T47D (cell line): ENCODE data around the gene TRPV5.

Experiments
- DNase-seq, 2 experiments: peaks; one replicate each; pipeline versions ENCODE4 v3.0.0 to v3.0.0-alpha.2; 2011 to 2012; ENCODE audit warnings: low read depth in 1 of 2, low spot score in 1 of 2
- JUND ChIP-seq: IDR thresholded peaks from 2 replicates; pipeline ENCODE4 v1.6.1; 2012; ENCODE audit warnings: low read depth
- in situ Hi-C: cut with HindIII; loops from 2 replicates; pipeline ENCODE4 v1.10.0; 2016; ENCODE audit warnings: low sequenced_read_pairs, low pct_unique_long_range_greater_than_20kb

The TRPV5 gene

DNA sequence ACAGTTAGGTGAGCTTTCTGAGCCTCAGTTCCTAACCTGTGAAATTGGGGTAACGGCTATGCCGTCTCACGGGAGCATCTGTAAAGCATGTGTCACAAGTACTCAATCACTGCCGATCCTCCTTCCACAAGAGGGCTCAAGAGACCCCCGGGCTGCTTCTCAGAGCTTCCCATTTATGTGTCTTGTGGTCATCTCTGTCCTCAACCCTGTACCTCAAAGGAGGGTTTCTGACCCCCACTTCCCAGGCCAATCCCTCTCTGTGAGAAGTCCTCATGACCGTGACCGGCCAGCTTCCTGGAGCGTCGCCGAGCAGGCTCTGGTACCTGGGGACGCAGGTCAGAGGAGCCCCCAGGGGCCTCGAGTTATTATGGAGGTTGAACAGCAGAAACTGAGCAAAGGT is 510 bp upstream of the TRPV5 start:
- DNase-seq = no peak
- in situ Hi-C loops = no loop called here
- no peak for TF ChIP-seq JUND

DNA sequence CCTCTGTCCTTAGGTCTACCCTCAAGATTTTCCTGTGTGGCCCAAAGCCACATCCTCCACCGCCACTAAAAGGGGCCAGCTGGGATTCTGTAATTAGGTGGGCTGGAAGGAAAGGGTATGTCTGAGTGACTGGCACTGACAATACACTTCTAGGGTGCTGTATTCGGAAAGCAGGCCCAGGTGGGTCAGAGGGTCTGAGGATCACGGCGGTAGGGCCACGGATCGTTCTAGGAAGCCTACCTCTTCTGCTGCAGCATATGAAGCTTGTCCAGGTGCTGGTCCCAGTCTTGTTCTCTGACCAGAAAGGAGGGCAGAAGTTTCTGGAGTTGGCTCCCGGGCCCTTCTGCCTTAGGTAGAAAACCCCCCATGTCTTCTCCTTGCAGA is 462 bp downstream of the TRPV5 start:
- TF ChIP-seq JUND = no peak
- DNase-seq = no peak
- in situ Hi-C loops = no loop called here

GRCh38 chr7:142932386-142933091 is 1.0 kb downstream of the TRPV5 start:
- in situ Hi-C loops = no loop called here
- DNase-seq = no peak
- no peak for TF ChIP-seq JUND

DNA sequence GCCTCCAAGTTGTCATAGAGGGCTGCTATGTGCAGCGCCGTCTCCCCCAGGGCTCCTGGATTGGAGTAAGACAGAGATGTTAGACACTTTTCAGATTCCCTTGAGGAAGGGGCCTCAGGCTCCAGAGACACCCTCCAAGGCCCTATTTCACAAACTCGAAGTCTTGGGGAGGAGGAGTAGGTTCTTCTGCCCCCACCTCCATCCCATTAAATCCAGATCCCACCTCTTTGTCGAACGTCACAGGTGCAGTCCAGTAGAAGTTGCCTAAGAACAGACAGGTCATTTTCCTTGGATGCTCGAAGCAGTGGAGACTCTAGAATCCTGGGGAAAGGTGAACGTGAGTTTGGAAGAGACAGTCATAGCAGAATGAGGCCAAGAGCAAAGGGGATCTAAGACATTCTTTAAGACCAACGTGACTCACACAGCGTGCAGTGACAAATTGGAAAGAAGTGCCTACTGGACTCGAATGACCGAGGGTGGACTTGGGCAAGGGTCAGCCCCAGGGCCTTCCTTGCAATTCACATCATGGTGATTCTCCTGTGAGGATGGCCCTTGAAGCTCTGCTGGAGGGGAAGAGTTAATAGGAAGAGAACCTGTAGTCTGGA is 3.3 kb downstream of the TRPV5 start:
- in situ Hi-C loops = no loop called here
- no peak for TF ChIP-seq JUND
- DNase-seq = no peak

GRCh38 chr7:142927949-142928348 is 5.6 kb downstream of the TRPV5 start:
- TF ChIP-seq JUND = no peak
- in situ Hi-C loops = no loop called here
- no peak for DNase-seq

DNA sequence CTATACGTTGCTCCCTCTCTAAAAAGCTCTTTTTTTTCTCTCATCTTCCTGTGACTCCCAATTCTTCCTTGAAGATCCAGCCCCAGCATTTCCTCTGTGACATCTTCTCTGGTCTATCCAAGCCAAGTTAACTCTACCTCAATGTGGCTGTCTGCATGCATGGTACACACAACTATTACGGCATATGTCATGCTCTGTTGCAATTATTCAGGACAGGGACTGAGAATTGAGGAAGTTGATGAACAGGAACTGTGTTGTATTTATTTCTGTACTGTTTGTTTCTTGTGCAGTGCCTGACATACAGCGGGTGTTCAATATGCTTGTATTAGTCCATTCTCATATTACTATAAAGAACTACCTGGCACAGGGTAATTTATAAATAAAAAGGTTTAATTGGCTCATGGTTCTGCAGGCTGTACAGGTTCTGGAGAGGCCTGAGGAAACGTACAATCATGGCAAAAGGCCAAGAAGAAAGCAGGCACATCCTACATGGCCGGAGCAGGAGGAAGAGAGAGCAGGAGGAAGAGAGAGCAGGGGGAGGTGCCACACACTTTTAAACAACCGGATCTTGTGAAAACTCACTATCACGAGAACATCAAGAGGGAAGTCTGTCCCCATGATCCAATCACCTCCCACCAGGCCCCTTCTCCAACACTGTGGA is 6.3 kb downstream of the TRPV5 start:
- DNase-seq = peak in 1 of 2 experiments; percentile 49
- TF ChIP-seq JUND = no peak
- in situ Hi-C loops = no loop called here

GRCh38 chr7:142925413-142925812 is 8.1 kb downstream of the TRPV5 start:
- in situ Hi-C loops = no loop called here
- no peak for TF ChIP-seq JUND
- DNase-seq = no peak

DNA sequence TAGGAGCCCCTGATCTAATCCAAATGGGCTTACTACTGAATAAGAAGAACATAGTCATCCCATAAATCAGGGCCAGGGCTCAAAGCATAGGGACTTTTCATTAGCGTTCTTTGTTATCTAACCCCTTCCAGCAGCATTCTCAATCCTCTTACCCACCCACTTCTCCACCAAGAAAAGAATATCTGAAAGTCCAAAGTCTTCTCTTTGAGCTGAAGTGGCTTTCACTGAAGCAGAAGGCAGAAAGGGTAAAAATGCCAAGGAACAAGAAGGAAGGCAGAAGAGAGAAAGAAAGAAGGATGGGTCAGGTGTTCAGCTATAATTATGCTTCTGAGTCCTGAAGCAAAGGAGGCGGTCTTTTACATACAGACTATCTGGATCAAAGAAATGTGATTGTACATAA is 10.2 kb downstream of the TRPV5 start:
- no peak for TF ChIP-seq JUND
- no peak for DNase-seq
- in situ Hi-C loops = no loop called here

DNA sequence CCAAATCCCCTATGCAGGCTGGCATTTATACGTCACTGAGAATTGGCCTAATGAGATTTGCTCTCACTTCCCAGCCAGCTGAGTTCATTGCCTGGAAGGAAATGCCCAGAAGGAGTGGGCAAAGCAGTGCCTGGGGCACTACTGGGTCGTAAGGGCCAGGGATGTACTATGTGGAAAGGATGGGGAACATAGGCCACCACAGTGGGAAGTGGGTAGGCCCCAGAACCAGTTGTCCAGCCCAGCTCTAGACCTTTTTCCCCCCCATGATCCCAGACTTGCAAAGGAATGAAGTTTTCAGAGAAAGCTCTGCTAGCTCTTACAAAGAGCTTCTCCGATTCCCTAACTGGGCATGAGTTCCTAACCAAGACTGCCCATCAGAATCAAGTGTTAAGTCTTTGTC is 13.9 kb downstream of the TRPV5 start:
- DNase-seq = no peak
- TF ChIP-seq JUND = no peak
- in situ Hi-C loops = no loop called here

GRCh38 chr7:142918901-142919300 is 14.6 kb downstream of the TRPV5 start:
- DNase-seq = no peak
- in situ Hi-C loops = no loop called here
- no peak for TF ChIP-seq JUND

- TF ChIP-seq JUND = no peak
- in situ Hi-C loops = no loop called here
- no peak for DNase-seq
These were observed 16.1 kb downstream of the TRPV5 start for GRCh38 chr7:142917447-142917846.

DNA sequence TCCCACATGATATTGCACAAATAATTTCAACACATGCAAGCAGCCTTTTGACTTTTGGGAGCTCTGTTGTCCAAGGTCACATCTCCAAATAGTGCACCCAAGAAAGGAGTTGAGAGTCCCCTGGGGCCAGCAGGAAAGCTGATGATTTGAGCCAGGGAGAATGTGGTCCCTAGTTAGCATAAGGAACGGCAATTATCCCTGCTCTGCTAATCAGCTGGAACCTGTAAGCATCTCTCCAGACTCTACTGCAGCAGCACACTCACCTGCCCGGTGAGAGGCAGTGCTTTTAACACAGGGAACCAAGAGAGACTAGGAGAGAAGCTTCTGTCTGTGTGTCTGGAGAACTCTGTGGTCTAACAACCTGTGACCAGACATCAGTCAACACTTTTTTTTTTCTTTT is 17.0 kb downstream of the TRPV5 start:
- in situ Hi-C loops = no loop called here

DNA sequence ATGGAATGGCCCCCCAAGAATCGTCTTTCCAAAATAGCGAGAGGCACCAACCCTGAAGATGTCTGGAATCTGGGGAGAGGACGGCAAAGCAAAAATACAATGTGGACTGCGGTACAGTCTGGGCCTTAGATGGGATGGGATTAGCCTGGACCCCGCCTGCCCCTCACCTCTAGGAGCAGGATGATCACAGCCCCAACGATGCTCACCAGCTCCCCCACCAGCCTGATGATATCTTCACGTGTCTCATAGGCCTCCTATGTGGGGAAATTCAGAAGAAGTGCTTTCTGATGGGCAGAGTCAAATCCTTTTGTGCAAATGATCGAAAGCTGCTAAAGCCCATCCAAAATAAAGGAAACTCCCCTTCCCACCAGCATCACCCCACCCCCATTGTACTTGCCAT is 18.2 kb downstream of the TRPV5 start:
- TF ChIP-seq JUND = no peak
- no peak for DNase-seq
- in situ Hi-C loops = no loop called here

More for the DNA sequence above, 17.0 kb downstream of the TRPV5 start:
- no peak for DNase-seq
- TF ChIP-seq JUND = no peak
